DMS153 (cell line): Measurements from ENCODE around the gene RPS16.

Source experiments
- DNase-seq: peaks from one replicate; lab custom pipeline; 2025; lab: John Stamatoyannopoulos, UW

Gene RPS16

DNA sequence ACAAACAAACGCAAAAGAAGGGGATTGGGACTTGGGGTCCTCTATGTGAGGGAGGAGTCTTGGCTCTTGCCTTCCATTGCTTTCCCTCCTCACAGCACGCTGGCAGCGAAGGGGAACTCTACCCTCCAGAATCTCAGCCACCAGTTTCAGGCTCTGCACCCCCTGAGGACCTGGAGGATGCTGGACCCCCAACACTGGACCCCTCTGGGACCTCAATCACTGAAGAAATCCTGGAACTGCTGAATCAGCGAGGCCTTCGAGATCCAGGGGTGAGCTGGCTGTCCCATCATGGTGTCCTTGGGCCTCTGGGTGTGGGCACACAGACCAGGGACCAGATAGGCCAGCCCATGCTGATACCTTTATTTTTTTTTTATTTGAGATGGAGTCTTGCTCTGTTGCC lies 13.7 kb downstream of the RPS16 start:
- DNase-seq, result no peak

DNA sequence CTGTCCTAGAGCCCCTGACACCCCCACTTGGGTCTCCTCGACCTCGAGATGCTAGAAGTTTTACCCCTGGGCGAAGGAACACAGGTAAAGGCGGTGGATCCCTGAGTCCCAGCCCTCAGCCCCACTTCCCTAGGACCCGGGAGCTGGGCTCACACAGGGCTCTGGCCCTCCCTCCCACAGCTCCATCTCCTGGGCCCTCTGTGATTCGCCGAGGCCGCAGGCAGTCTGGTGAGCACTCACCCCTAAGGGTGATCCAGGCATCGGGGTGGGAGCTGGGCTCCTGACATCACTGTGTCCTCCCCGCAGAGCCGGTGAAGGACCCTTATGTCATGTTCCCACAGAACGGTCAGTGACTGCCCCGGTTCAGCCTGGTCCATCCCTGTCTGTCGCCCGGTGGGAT lies 15.0 kb downstream of the RPS16 start:
- no peak for DNase-seq

DNA sequence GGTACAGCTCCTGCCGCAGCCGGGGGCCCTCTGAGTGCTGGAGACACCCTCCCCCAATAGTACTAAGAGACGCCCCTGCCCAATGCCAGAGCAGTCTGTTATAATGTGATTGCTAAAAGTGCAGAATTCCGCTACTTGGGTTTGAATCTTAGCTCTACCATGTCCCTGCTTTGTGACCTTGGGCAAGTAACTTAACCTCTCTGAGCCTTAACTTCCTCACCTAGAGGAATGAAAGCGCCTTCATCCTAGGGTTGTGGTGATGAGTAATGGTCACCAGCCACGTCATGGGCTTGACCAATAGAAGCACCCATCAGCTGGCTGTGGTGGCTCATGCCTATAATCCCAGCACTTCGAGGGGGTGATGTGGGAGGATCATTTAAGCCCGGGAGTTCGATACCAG lies 16.7 kb downstream of the RPS16 start:
- no peak for DNase-seq

DNA sequence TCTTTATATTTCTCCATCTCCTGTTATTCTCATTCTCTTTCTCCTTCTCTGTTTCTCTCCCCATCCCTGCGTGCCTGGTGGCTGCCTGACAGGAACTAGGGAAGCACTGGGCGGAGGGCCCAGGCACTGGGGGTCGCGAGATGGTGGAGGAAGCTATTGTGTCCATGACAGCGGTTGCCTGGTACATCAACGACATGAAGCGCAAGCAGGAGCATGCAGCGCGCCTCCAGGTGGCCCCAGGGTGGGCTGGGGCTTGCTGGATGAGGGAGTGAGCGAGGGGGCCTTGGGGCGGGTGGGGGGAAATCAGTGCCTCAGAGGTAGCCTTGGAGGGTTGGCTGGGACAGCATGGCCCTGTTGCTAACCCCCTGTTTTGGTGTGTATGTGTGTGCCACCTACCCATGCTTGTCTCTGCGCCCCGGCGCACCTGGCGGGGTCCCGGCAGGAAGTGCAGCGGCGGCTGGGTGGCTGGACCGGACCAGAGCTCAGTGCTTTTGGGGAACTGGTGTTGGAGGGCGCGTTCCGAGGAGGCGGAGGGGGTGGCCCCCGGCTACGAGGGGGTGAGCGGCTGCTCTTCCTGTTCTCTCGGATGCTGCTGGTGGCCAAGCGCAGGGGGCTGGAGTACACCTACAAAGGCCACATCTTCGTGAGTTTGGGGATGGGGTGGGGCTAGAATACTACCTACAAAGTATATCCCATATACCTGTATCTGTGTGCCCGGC lies 18.1 kb downstream of the RPS16 start:
- no peak for DNase-seq

DNA sequence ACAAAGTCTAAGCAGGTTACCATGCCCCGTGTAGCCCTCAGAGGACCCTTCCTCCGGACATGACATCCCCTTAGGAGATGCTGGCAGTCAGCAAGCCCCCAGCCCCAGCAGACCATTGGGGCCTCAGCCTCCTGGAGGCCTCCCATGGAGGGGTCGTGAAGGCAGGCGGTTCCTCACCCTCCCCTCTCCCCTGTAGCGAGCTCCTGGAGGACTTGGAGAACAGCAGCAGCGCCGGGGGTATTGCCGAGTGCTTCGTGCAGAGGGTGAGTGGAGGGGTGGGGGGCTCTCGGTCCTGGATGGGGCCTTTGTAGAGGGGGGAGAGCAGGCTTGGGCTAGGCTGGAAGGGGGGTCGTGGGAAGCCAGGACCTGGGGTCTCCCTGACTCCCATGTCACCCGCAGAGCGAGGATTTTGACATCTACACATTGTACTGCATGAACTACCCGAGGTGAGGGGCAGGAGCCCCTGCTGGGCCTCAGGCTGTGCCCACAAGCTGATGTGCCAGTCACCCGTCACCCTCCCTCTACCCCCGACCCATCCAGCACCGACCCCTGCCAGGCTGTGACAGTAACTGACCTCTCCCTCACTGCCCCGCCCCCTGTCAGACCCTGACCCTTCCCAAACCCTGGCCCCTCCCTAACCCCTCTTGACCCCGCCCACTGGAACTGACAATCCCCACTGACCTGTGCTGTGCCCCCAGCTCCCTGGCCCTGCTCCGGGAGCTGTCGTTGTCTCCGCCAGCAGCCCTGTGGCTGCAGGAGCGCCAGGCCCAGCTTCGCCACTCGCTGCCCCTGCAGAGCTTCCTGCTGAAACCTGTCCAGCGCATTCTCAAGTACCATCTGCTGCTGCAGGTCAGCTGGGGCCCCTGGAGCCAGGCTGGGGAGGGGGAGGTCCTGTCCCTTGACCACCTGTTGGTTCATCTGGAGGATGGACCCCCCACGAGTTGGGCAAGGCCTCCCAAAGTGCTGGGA lies 19.3 kb downstream of the RPS16 start:
- DNase-seq, result no peak

DNA sequence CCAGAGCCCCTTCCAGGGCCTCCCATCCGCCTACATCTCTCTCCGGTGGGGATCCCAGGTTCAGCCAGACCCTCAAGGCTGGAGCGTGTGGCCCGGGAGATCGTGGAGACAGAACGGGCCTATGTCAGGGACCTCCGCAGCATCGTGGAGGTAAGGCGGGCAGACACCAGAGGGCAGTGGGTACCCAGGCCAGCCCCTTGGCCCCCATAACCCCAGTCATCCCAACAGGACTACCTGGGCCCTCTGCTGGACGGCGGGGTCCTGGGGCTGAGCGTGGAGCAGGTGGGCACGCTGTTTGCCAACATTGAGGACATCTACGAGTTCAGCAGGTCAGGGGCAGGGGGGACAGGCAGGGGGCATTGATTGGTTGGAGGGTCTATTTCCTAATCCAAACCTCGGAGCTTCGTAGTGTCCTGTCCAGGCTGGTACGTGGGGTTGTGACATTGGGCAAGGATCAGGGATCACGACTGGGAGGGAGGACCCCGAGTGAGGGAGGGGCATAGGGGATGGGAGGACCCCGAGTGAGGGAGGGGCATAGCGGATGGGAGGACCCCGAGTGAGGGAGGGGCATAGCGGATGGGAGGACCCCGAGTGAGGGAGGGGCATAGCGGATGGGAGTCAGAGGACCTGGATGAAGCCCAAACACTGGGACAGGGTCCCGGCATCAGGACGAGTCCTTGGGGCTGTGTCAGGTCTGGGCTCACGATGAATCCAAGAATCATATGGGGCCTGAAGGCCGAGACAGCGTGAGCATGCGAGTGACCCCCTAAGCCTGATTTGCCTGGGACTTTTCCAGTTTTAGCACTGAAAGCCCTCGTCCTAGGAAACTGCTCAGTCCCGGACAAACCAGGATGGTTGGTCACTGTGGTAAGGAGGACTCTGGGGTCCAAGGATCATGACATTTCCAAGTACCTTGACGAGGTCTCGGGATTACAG lies 20.4 kb downstream of the RPS16 start:
- DNase-seq, result no peak

DNA sequence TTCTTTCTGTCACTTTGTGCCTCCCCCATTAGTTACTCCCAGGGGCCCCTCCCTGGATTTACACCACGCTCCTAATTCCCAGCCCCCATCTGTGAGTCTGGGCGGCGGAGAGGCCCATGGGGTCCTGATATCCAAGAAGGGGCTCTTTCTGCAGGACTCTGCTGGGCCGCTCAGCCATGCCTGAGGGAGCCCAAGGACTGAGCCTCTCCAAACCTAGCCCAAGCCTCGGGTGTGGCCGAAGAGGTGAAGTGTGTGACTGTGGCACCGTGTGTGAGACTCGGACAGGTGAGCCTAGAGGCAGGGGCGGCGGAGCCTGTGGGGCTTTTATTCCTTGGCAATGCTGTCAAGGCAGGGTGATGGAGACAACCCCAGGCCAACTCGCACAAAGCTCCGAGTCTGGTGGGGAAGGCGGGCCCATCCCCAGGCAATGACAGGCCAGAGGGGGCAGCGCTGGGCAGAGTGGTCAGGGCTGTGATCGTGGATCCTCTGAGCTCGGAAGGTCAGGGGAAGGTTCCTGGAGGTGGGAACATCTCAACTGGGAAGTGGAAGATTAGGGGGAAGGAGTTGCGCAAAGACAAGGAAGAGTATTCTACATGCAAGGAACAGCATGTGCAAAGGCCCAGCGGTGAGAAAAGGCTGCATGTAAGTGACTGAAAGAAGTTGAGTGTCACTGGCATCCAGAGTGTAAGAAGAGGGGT lies 21.7 kb downstream of the RPS16 start:
- DNase-seq, result no peak

DNA sequence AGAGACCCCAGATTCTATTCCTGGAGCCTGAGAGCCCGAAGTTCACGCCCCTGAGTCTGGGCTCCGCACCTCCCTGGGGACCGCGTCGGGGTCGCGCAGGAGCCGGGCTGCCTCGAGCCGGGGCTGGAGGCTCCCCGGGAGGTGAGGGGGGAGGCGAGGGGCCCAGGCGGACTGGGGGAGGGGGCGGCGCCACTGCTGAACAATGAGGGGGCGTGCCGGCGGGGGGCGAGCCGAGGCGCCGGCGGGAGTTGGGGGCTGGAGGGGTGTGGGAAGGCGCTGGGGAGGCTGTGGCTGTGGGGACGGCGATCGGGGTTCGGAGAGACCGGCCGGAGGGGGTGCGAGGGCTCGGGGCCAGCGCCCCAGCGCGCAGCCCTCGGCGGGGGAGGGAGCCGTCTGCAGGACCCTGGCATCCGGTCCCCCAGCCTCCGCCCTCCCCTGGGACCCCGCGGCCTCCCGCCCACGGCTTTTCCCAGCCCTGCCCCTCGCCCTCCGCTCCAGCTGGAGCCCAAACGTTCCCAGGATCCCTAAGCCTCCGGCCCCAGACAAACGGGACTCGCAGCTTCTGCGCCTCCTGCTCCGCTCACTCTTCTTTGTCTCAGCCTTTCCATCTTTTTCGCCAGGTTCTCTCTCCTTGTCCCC lies 22.4 kb downstream of the RPS16 start:
- DNase-seq, result no peak

DNA sequence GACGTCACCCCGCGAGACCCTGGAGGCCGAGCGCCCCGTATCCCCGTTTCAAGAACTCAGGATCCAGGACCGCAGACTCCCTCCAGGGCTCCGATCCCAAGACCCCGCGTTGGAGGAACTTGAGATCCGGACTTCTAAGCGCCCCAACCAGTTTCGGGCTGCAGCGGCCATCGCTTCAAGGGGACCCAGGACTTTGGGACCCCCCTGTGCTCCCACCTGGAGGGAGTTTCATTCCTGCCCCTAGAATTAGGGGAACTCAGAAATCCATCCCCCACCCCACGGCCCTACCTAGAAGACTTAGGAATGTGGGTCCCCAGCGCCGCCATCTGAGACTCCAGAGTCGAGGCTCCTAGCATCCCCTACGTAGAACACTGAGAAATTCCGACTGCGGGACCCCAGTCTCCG lies 22.9 kb downstream of the RPS16 start:
- no peak for DNase-seq

DNA sequence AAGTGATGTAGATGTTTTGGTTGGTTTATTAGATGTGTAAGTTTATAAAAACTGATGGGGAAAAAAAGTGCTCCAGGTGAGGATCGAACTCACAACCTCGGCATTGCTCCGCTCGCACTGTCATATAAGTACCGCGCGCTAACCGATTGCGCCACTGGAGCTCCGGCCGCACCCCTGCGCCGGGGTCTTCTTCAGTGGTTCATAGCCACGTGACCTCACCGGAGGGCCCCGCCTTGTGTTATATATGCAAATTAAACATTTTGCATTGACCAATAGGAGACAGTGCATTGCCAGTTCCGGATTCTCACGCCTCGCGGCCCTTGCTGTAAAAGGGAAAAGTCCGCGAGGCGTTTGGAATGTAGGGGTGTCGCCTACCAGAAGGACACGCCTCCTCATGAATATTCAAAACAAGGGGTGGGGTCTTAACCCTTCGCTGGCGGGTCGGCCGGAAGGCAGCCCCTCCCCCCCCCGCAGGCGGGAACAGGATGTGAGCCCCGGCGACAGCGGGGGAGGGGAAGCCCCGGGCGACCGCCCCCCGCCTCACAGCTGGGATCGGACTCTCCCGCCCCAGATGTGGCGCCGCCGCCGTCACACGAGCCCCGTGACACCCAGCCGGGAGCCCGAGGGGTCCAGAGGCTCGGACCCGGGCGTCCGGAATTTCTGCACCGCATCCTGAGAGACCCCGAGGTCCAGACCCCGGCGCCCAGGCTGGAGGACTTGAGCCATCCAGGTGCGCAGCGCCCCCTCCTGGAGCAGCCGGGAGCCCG lies 23.5 kb downstream of the RPS16 start, which contains the start of gene PLEKHG2:
TSS of gene PLEKHG2 (plus strand) at position 570 of the 767 bp plus-strand sequence. CDS start 1,418 bp downstream, outside the sequence.
- DNase-seq, result peak; percentile 99

DNA sequence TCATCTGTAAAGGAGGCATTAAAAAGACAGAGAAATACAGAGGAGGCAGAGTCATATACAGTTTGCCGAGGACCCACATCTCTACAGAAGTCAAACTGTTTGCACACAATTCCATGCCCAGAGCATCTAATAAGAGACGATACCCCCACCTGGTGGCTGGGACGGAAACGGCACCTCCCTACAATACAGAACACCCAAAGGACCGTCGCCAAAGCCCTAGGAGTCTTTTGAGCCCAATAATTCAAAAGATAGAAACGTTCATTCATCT lies 24.0 kb downstream of the RPS16 start:
- peak; percentile 89 for DNase-seq

DNA sequence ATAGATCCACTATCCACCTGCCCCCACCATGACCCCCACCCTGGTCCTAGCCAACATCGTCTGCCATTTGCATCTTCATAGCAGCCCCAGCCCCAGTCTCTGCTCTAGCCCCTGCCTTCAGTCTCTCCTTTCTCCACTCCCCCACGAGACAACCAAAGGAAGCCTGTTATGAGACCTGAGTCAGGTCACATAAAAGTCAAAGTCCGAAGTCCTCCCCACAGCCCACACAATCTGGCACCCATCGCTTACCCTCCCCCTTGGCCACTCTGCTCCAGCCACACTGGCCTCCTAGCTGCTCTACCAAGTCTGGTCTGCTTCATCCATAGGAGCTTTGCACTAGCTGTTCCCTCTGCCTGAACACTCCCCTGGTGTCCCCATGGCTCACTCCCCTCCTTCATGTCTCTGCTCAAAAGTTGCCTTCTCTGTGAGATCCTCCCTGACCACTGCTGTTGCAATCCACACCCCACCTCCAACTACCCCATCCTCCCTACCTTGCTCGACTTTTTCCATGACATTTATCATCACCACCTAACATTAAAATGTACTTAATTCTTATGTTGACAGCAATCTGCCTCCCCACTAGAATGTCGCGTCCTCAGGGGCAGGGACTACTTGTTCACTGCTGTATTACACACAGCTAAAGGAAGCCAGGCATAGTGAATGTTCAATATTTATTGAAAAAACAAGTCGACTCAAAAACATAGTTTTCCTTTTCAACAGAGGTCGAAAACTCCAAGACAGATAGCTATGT lies 24.5 kb downstream of the RPS16 start:
- no peak for DNase-seq

DNA sequence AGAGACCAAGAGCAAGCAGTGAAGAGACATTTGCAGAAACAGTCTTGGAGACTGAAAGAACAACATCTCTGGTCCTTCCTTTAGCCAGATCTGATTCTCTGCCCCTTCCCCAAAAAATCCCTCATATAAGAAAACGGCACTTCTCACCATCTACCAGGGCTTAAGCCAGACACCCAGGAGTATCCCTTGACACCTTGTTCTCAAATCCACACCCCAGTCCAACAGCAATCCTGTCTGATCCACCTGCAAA lies 25.0 kb downstream of the RPS16 start:
- DNase-seq, result no peak

DNA sequence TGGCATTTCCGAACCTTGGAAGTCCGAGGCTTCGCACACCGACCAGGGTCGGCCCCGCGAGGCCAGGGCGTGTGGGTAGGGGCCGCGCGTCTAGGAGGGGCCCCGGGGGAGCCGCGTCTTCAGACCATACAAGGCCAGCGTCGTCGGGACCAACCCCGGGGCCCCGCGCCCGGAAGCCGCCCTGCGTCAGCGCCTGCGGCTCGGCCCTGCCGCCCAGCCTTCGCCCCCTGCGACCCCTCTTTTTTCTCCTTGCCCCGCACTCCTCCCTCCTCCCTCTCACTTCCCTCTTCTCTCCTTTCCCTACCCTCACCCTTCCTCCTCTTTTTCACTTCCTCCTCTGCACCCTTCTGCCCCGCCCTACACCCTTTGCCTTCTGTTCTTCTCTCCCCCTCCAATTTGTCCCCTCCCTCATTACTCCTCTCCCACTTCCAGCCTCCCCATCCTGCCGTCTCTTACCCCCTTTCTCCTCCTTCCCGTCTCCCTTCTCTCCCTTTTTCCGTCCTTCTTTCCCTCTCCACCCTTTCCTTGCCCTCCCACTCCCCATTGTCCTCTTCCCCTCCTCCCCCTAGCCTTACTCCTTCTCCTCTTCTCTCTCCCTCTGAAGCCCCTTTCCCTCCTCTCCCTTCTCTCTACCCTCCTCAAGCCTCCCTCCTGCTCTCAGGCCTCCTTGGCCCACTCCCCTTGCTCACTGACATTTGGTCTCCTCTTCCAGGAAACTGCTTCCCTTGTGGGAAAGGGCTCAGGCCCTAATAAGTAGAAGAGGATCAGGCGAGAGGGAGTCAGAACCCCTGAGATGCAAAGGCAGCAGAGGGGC lies 25.5 kb downstream of the RPS16 start:
- DNase-seq, result peak; percentile 39

DNA sequence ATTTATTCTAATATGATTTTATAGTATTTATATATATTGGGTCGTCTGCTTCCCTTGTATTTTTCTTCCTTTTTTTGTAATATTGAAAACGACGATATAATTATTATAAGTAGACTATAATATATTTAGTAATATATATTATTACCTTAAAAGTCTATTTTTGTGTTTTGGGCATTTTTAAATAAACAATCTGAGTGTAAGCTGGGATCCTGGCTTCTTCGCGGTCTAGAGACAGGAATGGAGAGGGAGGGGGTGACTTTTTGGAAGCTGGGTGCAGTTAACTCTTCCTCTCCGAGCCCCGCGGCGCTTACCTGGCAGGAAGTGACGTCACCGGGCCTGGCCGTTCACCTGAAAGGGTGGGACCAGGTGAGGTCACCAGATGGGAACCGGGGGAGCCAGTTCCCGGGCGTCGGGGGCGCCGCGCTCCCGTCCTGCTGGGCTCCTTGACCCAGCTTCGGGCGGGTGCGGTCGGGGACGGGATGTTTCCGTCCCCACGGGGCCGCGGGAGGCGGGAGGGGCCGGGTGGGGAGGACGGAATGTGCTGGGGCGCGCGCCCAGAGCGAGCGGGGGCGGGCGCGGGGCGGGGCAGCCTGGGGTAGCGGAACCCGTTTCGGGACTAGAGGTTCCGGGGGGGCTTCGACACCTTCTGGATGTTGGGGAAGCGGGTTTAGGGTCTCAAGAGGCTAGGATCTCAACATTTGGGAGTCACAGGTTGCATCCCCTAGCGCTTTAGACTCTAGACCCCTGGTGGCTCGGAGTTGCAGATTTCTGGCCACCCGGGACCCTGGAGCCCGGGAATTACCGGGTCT lies 26.3 kb downstream of the RPS16 start:
- DNase-seq, result peak; percentile 89

DNA sequence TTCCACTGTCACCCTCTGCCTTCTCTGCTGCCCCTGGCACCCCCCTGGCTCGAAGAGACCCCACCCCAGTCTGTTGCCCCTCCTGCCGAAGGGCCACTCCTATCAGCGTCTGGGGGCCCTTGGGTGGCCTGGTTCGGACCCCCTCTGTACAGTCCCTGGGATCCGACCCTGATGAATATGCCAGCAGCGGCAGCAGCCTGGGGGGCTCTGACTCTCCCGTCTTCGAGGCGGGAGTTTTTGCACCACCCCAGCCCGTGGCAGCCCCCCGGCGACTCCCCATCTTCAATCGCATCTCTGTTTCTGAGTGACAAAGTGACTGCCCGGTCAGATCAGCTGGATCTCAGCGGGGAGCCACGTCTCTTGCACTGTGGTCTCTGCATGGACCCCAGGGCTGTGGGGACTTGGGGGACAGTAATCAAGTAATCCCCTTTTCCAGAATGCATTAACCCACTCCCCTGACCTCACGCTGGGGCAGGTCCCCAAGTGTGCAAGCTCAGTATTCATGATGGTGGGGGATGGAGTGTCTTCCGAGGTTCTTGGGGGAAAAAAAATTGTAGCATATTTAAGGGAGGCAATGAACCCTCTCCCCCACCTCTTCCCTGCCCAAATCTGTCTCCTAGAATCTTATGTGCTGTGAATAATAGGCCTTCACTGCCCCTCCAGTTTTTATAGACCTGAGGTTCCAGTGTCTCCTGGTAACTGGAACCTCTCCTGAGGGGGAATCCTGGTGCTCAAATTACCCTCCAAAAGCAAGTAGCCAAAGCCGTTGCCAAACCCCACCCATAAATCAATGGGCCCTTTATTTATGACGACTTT lies 27.1 kb downstream of the RPS16 start:
- no peak for DNase-seq

DNA sequence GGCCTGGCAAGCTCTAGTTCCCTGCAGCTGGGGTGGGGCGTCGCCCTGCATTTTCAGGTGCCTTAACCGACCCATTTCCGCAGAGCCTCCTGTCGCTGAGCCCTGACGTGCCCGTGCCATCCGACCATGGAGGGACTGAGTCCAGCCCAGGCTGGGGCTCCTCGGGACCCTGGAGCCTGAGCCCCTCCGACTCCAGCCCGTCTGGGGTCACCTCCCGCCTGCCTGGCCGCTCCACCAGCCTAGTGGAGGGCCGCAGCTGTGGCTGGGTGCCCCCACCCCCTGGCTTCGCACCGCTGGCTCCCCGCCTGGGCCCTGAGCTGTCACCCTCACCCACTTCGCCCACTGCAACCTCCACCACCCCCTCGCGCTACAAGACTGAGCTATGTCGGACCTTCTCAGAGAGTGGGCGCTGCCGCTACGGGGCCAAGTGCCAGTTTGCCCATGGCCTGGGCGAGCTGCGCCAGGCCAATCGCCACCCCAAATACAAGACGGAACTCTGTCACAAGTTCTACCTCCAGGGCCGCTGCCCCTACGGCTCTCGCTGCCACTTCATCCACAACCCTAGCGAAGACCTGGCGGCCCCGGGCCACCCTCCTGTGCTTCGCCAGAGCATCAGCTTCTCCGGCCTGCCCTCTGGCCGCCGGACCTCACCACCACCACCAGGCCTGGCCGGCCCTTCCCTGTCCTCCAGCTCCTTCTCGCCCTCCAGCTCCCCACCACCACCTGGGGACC lies 27.9 kb downstream of the RPS16 start:
- DNase-seq, result no peak
